Smooth muscle cell of the brain vasculature (primary cell): ENCODE measurements around the gene YBX1.

Source experiments
- DNase-seq: peaks from one replicate; pipeline ENCODE4 v3.0.0-alpha.2; 2012; ENCODE audit warnings: low read depth, low spot score

Gene YBX1

GRCh38 chr1:42734201-42735035 lies 52.2 kb downstream of the YBX1 start:
- DNase-seq, result no peak

- DNase-seq, result no peak
Observed at GRCh38 chr1:42735056-42735455, 52.8 kb downstream of the YBX1 start.

GRCh38 chr1:42735477-42736105 lies 53.4 kb downstream of the YBX1 start:
- no peak for DNase-seq

- DNase-seq, result no peak
Observed at GRCh38 chr1:42736152-42736551, 53.9 kb downstream of the YBX1 start.

DNA sequence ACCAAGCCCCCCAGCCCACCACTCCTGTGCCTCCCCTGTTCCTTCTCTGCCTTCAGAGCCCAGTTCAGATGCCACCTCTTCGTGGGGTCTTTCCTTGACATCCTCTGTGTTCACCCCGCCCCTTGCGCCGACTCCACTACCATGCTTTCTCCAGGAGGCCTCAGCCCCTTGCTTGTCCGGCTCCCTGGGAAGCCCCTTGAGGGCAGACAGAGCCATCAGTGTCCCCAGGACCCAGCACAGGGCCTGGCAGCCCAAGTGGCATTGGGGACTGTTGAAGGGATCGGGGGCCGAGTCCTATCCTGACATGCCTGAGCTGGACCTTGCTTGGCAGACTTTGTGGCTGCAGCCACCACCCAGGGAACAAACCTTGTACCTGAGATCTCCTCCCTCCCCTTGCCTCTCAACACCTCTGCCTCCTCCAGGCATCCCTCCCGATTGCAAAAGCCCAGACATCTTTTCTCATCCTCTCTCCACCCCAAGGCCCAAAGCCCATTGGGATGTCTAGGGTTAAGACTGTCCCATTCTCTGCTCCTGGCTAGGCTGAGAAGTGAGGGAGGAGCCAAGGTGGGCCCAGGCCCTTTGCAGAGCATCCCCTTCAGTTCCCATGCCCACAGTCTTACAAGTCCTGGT lies 54.5 kb downstream of the YBX1 start:
- no peak for DNase-seq

- DNase-seq, result no peak
Observed at GRCh38 chr1:42737257-42737656, 55.0 kb downstream of the YBX1 start.

GRCh38 chr1:42737986-42738677 lies 55.9 kb downstream of the YBX1 start:
- DNase-seq, result no peak

DNA sequence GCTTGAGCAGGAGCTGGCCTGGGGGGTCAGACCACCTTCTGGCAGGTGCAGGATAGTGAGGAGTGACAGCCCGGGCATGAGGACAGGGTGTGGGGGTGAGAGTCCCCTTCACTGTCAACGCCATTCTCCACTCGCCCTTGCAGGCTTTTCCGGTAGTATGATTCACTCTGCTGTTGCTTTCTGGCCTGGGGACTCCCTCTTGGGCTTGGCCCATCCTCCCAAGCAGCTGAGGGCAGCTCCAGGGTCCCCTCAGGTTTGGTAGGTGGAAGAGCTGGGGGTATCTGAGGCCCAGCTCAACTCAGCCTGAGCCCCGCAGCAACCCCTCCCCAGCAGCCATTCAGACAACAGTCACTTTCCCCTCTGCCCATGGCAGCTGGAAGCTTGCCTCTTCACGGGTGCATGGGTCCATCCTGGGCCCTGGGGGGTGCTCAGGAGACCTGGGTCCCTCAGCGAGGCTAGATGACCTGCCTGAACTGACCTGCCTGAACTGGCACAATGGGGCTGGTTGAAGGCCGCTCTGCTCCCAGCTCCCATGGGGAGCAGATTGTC lies 56.5 kb downstream of the YBX1 start:
- no peak for DNase-seq

DNA sequence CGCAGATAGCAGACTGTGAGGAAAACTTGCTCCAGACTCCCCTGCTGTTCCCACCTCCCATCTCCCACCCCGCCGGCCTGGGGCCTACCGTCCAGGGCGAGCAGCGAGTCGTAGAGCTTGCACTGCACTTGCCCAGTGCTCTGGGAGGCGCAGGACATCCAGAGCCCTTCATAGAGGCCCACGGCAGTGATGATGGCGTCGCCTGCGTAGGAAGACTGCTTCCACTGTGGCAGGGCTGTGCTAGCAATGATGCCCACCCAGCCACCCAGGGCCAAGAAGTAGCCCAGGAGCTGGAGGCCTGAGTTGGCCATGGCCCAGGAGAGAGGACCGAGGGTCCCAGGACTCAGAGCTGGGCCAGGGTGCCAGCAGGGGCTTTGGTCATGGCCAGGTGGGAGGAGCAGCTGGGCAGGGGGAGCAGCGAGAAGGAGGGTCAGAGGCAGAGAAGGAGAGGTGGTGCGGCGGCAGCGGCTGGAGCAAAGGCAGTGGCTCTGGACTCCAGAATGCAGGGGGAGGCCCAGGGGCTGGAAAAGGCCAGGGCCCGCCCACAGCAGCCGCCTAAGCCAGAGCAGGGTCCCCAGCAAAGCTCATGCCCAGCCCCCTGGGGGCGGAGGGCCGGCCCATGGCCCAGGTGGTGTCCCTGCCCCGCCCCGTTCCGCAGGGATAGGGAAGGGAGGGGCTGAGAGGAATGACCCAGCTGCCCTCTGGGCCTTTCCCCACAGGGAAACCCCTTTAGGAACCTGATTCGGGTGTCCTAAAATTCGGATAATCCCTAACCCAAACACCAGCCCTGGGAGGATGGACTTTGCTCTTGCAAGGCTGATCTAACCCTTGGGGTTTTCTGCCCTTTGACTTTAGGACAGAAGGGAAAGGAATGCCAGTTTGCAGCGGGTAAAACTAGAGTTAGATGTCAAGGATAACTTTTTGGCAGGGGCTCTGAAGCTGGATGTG lies 57.8 kb downstream of the YBX1 start, which contains the start of gene CLDN19:
Gene CLDN19, minus strand, starts transcription at position 484 of the 948 bp plus-strand sequence. Its CDS starts 173 bp downstream, at position 311.
- DNase-seq, result no peak

DNA sequence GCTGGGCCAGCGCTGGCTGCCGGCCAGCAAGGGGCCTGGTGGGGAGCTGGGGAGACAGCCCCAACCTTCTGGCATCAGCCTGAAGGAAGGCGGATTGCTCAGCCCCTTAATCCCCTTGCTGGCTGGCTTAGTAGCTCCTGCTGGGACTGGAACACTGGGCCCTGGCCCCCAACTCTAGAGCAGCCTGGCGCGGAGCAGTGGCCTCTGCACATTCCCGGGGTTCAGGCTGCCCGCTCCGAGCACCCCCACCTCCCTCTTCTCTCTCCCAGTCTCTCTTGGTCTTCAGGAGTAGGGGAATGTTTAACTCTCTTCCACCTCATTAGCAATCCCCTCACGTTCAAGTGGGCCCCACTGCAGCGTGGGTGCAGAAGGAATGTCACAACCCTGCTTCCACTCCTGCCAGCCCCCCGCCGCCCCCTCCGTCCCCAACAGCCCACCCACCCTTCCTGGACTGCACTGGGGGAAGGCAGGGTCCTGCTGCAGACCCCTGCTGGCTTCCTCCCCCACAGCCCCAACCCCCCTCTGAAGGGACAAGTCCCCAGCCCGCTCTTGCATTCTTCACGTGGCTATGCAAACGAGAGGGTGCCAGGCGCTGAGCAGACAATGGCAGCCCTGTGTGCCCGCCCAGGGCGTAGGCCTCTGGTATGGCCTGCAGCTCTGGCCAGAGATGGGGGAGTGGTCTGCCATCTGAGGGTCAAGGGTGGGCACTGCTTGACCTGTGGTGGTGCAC lies 58.8 kb downstream of the YBX1 start:
- DNase-seq, result no peak

DNA sequence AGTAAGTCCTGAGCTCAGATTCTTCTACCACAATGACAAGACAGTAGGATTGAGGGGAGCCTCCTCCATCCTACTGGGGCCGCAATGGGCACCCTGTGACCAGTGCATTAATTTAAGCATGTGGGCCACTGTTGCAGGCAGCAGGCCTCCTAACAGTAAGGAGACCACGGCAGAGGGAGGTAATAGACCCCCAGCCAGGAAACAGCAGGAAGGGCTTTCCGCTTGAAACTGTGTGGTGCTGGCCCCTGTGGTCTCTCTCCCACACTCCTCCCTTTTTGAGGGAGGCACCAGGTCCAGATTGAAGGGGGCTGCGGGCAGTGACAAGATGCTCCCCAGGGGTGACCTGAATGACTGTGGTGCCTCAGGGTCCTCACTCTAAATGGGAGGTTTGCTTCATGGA lies 59.5 kb downstream of the YBX1 start:
- DNase-seq, result no peak

DNA sequence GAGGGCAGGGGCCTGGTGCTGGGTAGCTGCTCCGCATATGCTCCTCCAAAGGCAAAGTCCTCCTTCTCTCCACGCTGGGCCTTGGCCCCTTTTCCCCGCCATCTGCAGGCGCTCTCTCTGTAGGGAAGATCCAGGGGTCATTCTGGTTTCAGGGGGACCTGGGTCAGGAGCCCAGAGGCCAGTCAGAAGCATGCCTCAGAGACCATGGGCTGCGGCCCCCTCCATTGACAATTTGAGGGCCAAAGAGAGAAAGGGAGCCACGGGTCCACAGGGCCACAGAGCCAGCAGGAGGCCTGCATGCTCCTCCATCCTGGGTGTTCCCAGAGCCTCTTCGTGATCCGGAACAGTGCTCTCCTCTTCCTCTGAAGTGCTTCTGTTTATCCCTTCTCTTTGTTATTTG lies 59.9 kb downstream of the YBX1 start:
- DNase-seq, result no peak

- DNase-seq, result no peak
Observed at GRCh38 chr1:42742617-42743316, 60.5 kb downstream of the YBX1 start.

GRCh38 chr1:42743317-42744147 lies 61.3 kb downstream of the YBX1 start:
- no peak for DNase-seq

DNA sequence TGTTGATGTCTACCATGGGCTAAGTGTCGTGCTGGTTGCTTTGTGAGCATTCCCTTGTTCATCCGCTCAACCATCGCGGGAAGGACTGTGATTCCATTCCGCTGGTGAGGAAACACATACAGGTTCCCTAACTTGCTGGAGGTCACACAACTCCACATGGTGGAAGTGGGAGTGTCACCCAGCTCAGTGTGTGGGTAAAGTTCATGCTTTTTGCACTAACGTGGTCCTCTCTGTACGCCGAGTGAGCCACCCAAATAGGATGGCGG lies 61.9 kb downstream of the YBX1 start:
- no peak for DNase-seq

- DNase-seq, result no peak
Observed at GRCh38 chr1:42745851-42746250, 63.6 kb downstream of the YBX1 start.

DNA sequence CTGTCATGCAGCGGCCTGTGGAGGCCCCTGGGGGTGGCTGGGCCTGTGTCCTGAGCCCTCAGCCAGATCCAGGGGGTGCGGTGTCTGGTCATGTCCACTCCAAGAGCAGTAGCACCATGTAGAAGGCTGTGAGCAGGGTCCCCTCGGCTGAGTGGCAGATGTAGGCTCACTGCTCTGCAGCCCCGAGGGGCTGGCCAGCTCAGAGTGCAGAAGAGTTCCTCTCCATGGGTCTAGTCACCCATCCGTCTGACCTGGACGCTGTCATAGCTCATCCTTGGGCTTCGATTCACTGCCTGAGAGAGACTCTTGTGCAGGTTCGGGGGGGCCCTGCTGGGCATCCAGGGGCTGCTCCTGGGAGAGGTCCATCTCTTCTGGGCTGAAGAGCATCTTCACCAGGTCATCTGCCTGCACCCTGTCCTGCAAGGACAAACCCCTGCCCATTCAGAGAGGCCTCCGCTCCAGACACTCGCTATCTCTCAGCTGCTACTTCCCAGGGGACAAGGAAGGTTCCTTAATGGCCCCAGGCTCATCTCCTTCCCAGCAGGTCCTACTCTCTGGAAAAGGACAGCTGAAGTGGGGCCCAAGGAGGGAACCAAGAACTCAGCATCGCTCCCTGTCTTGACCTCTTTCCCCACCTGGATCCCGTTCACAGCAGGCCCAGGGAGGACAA lies 64.4 kb downstream of the YBX1 start:
- no peak for DNase-seq

- no peak for DNase-seq
Observed at GRCh38 chr1:42747125-42747524, 64.9 kb downstream of the YBX1 start.
